GM18858 (cell line): ENCODE data around the gene CAMK2G.
"Not testable (repeated sequence)": the region's sequence is repeated elsewhere in the genome, so short reads cannot be mapped to it uniquely, and the experiment has no call there.

Experiments used
- ATAC-seq: cut with Tn5 transposase; IDR thresholded peaks from one replicate; pipeline ENCODE4 v1.9.1; 2021; ENCODE audit not compliant: unreplicated experiment

Gene CAMK2G

GRCh38 chr10:73905256-73906020, 31.1 kb upstream of the CAMK2G start:
- ATAC-seq: no peak

- no peak for ATAC-seq
Measured at GRCh38 chr10:73902351-73902750, 28.0 kb upstream of the CAMK2G start.

GRCh38 chr10:73901261-73901660, 26.9 kb upstream of the CAMK2G start:
- no peak for ATAC-seq

GRCh38 chr10:73900064-73900463, 25.7 kb upstream of the CAMK2G start:
- no peak for ATAC-seq

GRCh38 chr10:73899423-73899822, 25.1 kb upstream of the CAMK2G start:
- ATAC-seq: no peak

- no peak for ATAC-seq
Measured at GRCh38 chr10:73898730-73899410, 24.5 kb upstream of the CAMK2G start.

GRCh38 chr10:73897693-73898092, 23.3 kb upstream of the CAMK2G start:
- no peak for ATAC-seq

GRCh38 chr10:73895381-73895780, 21.0 kb upstream of the CAMK2G start:
- ATAC-seq: not testable (repeated sequence)

- no peak for ATAC-seq
Measured at GRCh38 chr10:73894245-73894971, 20.1 kb upstream of the CAMK2G start.

- ATAC-seq: no peak
Measured at GRCh38 chr10:73893426-73893825, 19.1 kb upstream of the CAMK2G start.

GRCh38 chr10:73892310-73893030, 18.1 kb upstream of the CAMK2G start:
- no peak for ATAC-seq

- no peak for ATAC-seq
Measured at GRCh38 chr10:73891540-73891939, 17.2 kb upstream of the CAMK2G start.

- not testable (repeated sequence) for ATAC-seq
Measured at GRCh38 chr10:73890830-73891229, 16.5 kb upstream of the CAMK2G start.

- no peak for ATAC-seq
Measured at GRCh38 chr10:73890261-73890660, 15.9 kb upstream of the CAMK2G start.

- not testable (repeated sequence) for ATAC-seq
Measured at GRCh38 chr10:73889416-73889815, 15.1 kb upstream of the CAMK2G start.

- no peak for ATAC-seq
Measured at GRCh38 chr10:73889014-73889413, 14.7 kb upstream of the CAMK2G start.

- ATAC-seq: no peak
Measured at GRCh38 chr10:73888514-73888913, 14.2 kb upstream of the CAMK2G start.

GRCh38 chr10:73887294-73888039, 13.1 kb upstream of the CAMK2G start:
- ATAC-seq: no peak

GRCh38 chr10:73886661-73887293, 12.4 kb upstream of the CAMK2G start:
- no peak for ATAC-seq

- ATAC-seq: no peak
Measured at GRCh38 chr10:73886085-73886529, 11.8 kb upstream of the CAMK2G start.
